ENCODE measurements around the gene ZBED4.

The ZBED4 gene

GRCh38 chr22:49825436-49825835 is 28.2 kb upstream of the ZBED4 start:
- H3K27me3 ChIP-seq = no peaks in the 10 kb centered on the region
- H3K9ac ChIP-seq = peak overlapping the region; percentile 93 to 99 (median 98)
- peaks cover 38 to 54% (median 51%) of the 10 kb centered on the region in 11 experiments for H3K36me3 ChIP-seq
- peaks cover 64 to 68% (median 67%) of the 10 kb centered on the region in 11 experiments for H4K20me1 ChIP-seq
- H3K4me1 ChIP-seq = peaks cover 31 to 82% (median 56%) of the 10 kb centered on the region in 10 experiments
- peak overlapping the region; percentile 65 to 98 (median 92) for H3K4me3 ChIP-seq
- peak overlapping the region in 7 of 11 experiments; percentile 92 to 97 (median 95); a peak in 11 of 22 replicates for H3K27ac ChIP-seq
- TF ChIP-seq Cebpa-rat (IDR thresholded peaks at IDR 0.05) = no peak
- peak overlapping the region; percentile 89 to 99 (median 98) for H3K4me2 ChIP-seq
- H3K9me3 ChIP-seq (replicated peaks in 1 of 11) = 0 out of 22 replicates have a peak, but pooled peaks cover 0 to 8% (median 0%) of the 10 kb centered on the region in 11 experiments

DNA sequence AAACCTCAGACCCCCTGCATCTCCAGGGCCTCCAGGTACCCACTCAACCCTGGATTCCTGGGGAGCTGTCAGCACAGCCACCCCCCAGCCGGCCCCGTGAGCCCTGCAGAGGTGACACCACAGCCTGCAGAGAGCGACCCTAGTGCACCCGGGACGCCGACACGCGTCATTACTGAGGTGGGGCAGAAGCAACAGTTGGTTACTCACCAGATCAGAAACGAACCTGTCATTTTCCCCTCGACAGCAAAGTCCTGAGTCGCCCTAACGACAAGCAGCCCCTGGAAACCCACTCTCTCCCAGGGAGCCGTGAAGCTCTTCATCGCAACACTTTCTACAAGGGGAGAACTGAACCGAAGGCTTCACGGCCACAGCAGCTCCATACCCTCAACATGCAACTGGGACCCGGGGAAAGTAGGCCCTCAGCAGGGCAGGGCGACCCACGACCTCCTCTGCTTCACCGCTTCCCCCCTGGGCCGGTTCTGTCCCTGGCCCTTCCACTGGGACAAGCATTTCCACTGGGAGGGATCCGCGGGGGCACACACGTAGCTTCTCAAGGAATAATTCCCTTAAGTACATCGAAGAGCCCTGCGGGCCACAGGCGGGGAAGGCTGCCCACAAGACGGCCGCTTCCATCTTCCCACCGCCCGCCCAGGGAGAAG is 27.6 kb upstream of the ZBED4 start:
- Histone ChIP-seq H4K20me1 (peaks cover 58 to 62% (median 61%) of the 10 kb centered on the region in 11 experiments), H3K9me3 (replicated peaks in 1 of 11) (0 out of 22 replicates have a peak, but pooled peaks cover 0 to 8% (median 0%) of the 10 kb centered on the region in 11 experiments), H3K9ac (peak overlapping the region; percentile 93 to 99 (median 98)), H3K36me3 (peaks cover 32 to 48% (median 45%) of the 10 kb centered on the region in 11 experiments), H3K27me3 (no peaks in the 10 kb centered on the region), H3K4me1 (peaks cover 25 to 76% (median 51%) of the 10 kb centered on the region in 10 experiments), H3K4me3 (peak overlapping the region; percentile 65 to 98 (median 92)), H3K4me2 (peak overlapping the region; percentile 89 to 99 (median 98)), H3K27ac (peak overlapping the region; percentile 92 to 97 (median 94))
- TF ChIP-seq Cebpa-rat (IDR thresholded peaks at IDR 0.05) = no peak

GRCh38 chr22:49826603-49827270 is 26.9 kb upstream of the ZBED4 start:
- Histone ChIP-seq H3K9ac (peak overlapping the region; percentile 93 to 99 (median 98)), H3K4me3 (peak overlapping the region; percentile 65 to 98 (median 92)), H3K4me1 (peaks cover 25 to 69% (median 49%) of the 10 kb centered on the region in 10 experiments), H3K4me2 (peak overlapping the region; percentile 89 to 99 (median 98)), H4K20me1 (peaks cover 51 to 55% (median 54%) of the 10 kb centered on the region in 11 experiments), H3K27me3 (no peaks in the 10 kb centered on the region), H3K9me3 (replicated peaks in 1 of 11) (0 out of 22 replicates have a peak, but pooled peaks cover 0 to 8% (median 0%) of the 10 kb centered on the region in 11 experiments), H3K27ac (peak overlapping the region; percentile 92 to 97 (median 94)), H3K36me3 (peaks cover 25 to 41% (median 38%) of the 10 kb centered on the region in 11 experiments)
- no peak for TF ChIP-seq Cebpa-rat (IDR thresholded peaks at IDR 0.05)

GRCh38 chr22:49827271-49827852 is 26.3 kb upstream of the ZBED4 start:
- Histone ChIP-seq H3K27me3 (no peaks in the 10 kb centered on the region), H3K9ac (peak overlapping the region; percentile 93 to 99 (median 98)), H3K9me3 (replicated peaks in 1 of 11) (0 out of 22 replicates have a peak, but pooled peaks cover 0 to 8% (median 0%) of the 10 kb centered on the region in 11 experiments), H3K4me2 (peak overlapping the region; percentile 89 to 99 (median 98); a peak in 21 of 22 replicates), H3K36me3 (peaks cover 19 to 35% (median 32%) of the 10 kb centered on the region in 11 experiments), H3K27ac (peak overlapping the region; percentile 92 to 97 (median 94)), H3K4me3 (peak overlapping the region; percentile 65 to 98 (median 92)), H4K20me1 (peaks cover 45 to 49% (median 48%) of the 10 kb centered on the region in 11 experiments), H3K4me1 (peaks cover 25 to 64% (median 47%) of the 10 kb centered on the region in 10 experiments)
- TF ChIP-seq Cebpa-rat (IDR thresholded peaks at IDR 0.05) = no peak

- Histone ChIP-seq H3K36me3 (peaks cover 12 to 28% (median 25%) of the 10 kb centered on the region in 11 experiments), H3K27ac (peak within 1 kb of the TSS; percentile 92 to 97 (median 94)), H3K9ac (peak within 1 kb of the TSS; percentile 93 to 99 (median 98)), H3K4me3 (peak within 1 kb of the TSS; percentile 65 to 98 (median 92)), H3K4me1 (peaks cover 25 to 57% (median 44%) of the 10 kb centered on the region in 10 experiments), H4K20me1 (peaks cover 38 to 42% (median 41%) of the 10 kb centered on the region in 11 experiments), H3K27me3 (no peaks in the 10 kb centered on the region), H3K9me3 (replicated peaks in 1 of 11) (0 out of 22 replicates have a peak, but pooled peaks cover 0 to 8% (median 0%) of the 10 kb centered on the region in 11 experiments), H3K4me2 (peak within 1 kb of the TSS; percentile 89 to 99 (median 98))
- no peak for TF ChIP-seq Cebpa-rat (IDR thresholded peaks at IDR 0.05)
These were observed 25.6 kb upstream of the ZBED4 start, which contains the start of gene BRD1 for GRCh38 chr22:49827853-49828598. Gene BRD1 (minus strand): TSS chr22:49827873. CDS start chr22:49824317, 3,556 bp downstream.

DNA sequence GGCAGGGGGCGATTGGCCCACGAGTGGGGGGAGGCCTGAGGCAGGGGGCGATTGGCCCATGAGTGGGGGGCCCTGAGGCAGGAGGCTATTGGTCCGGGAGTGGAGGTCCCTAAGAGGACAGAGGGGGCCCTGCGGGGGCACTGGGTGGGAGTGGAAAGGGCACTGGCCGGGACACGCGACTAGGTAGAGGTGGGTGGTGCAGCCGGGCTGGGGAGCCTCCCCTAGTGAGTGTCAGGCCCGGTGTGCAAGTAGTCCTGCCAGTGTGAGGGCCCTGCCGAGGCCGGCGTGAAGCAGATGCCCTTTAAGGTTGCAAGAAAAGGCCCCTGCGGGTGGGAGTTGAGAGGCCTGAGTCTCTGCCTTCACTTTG is 25.1 kb upstream of the ZBED4 start:
- no peak overlapping the region; a peak in 1 of 20 replicates for H3K4me3 ChIP-seq
- peaks cover 6 to 23% (median 20%) of the 10 kb centered on the region in 11 experiments for H3K36me3 ChIP-seq
- no peak for TF ChIP-seq Cebpa-rat (IDR thresholded peaks at IDR 0.05)
- 0 out of 22 replicates have a peak, but pooled peaks cover 0 to 8% (median 0%) of the 10 kb centered on the region in 11 experiments for H3K9me3 ChIP-seq (replicated peaks in 1 of 11)
- H3K27me3 ChIP-seq = no peaks in the 10 kb centered on the region
- H3K4me2 ChIP-seq = peak overlapping the region; percentile 73 to 99 (median 85); a peak in 20 of 22 replicates
- H3K27ac ChIP-seq = peak overlapping the region in 7 of 11 experiments; percentile 92 to 97 (median 94); a peak in 13 of 22 replicates
- peaks cover 23 to 52% (median 41%) of the 10 kb centered on the region in 10 experiments for H3K4me1 ChIP-seq
- H4K20me1 ChIP-seq = peaks cover 33 to 36% (median 36%) of the 10 kb centered on the region in 11 experiments
- peak overlapping the region in 7 of 11 experiments; percentile 93 to 99 (median 98); a peak in 9 of 22 replicates for H3K9ac ChIP-seq

DNA sequence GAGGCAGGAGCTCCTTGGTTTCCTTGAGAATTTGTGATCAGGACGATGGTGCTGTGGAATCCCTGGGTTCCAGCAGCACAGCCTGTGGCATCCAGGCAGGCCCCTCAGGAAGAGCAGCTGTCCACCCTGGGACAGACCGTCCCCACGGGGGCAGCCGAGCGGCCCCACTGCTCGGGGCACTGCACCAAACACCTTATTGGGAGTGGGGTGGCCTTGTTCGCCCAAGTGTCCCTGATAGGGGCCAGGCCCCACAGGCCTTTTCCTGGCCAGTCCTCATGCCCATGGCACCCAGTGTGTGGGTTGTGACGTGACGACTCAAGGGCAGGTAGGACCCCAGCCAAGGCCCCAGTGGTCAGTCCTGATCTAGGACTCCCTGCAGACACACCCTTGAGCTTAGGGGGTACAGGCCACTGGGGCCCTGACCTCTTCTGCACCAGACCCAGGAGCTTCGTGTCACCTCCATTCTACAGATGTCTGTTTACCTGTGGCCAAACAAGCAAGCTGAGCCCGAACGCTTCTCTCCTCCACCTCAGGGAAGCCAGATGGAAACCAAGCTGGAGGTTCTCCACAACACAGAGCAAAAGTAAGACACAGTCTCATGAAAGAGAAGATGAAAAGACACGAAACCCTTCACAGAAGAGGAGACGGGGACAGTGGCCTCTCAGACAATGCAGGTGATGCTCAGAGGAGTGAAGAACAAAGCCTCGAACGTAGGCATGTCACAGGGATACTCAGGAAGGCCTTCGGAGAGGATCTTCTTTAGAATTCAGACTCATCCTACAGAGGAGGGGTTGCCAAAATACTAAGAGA is 24.4 kb upstream of the ZBED4 start:
- Histone ChIP-seq H3K4me3 (no peak overlapping the region), H3K27me3 (no peaks in the 10 kb centered on the region), H3K36me3 (peaks cover 0 to 16% (median 13%) of the 10 kb centered on the region in 11 experiments; a peak in 20 of 22 replicates), H4K20me1 (peaks cover 26 to 30% (median 29%) of the 10 kb centered on the region in 11 experiments), H3K4me1 (peaks cover 18 to 49% (median 34%) of the 10 kb centered on the region in 10 experiments), H3K9me3 (replicated peaks in 1 of 11) (0 out of 22 replicates have a peak, but pooled peaks cover 0 to 8% (median 0%) of the 10 kb centered on the region in 11 experiments), H3K27ac (0 out of 22 replicates have a peak overlapping the region, but pooled peaks of 1 of the 11 experiments have one; percentile 95), H3K9ac (no peak overlapping the region), H3K4me2 (peak overlapping the region in 8 of 11 experiments; percentile 4 to 76 (median 45); a peak in 14 of 22 replicates)
- no peak for TF ChIP-seq Cebpa-rat (IDR thresholded peaks at IDR 0.05)

All from BLaER1 treated with 17β-estradiol and CSF1 and Interleukin-3, amounts not matched to agents 10 nM and 100 nM (cell line).